Measurements from ENCODE around the gene NONO. TPM values are rescaled to one million over a fixed set of nuclear protein-coding genes. Genes with fewer than 3 reads are reported as not detected.
"Not testable (repeated sequence)": the region's sequence is repeated elsewhere in the genome, so short reads cannot be mapped to it uniquely, and the experiment has no call there.

Gene NONO
- total and polyA plus RNA-seq, 3 donors from 2014 or later = 174 to 262 (median 203) TPM

DNA sequence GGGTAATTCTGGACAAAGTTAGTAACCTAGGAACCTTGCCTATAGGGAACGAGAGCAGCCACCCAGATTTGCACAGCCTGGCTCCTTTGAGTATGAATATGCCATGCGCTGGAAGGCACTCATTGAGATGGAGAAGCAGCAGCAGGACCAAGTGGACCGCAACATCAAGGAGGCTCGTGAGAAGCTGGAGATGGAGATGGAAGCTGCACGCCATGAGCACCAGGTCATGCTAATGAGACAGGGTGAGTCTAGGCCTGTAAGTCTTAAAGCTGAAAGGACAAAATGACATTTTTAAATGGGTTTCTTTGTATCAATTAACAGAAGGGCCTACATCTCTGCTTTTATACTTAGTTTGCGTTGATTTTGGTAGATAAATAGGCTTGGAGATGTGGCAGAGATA lies 13.4 kb downstream of the NONO start:
- no peaks in the 10 kb centered on the region for H3K36me3 ChIP-seq (ENCODE audit: low read depth, missing control alignments)
- no peak overlapping the region for H3K4me3 ChIP-seq
- WGBS, 2 donors = 96 to 98% methylated on average over 6 of the region's 6 CpGs
- peaks cover 5% of the 10 kb centered on the region for H3K4me1 ChIP-seq
- no peak for DNase-seq
- H3K27ac ChIP-seq = no peak overlapping the region
- H3K9me3 ChIP-seq = no peaks in the 10 kb centered on the region
- no peak for TF ChIP-seq POLR2A (IDR thresholded peaks at IDR 0.05)
- TF ChIP-seq, protein P1, sequence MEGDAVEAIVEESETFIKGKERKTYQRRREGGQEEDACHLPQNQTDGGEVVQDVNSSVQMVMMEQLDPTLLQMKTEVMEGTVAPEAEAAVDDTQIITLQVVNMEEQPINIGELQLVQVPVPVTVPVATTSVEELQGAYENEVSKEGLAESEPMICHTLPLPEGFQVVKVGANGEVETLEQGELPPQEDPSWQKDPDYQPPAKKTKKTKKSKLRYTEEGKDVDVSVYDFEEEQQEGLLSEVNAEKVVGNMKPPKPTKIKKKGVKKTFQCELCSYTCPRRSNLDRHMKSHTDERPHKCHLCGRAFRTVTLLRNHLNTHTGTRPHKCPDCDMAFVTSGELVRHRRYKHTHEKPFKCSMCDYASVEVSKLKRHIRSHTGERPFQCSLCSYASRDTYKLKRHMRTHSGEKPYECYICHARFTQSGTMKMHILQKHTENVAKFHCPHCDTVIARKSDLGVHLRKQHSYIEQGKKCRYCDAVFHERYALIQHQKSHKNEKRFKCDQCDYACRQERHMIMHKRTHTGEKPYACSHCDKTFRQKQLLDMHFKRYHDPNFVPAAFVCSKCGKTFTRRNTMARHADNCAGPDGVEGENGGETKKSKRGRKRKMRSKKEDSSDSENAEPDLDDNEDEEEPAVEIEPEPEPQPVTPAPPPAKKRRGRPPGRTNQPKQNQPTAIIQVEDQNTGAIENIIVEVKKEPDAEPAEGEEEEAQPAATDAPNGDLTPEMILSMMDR (IDR thresholded peaks at IDR 0.05) = no peak
- H3K27me3 ChIP-seq = no peaks in the 10 kb centered on the region
- intact Hi-C loops (cut with DNase I; ENCODE audit: low total_unique reads) = no loop called here

DNA sequence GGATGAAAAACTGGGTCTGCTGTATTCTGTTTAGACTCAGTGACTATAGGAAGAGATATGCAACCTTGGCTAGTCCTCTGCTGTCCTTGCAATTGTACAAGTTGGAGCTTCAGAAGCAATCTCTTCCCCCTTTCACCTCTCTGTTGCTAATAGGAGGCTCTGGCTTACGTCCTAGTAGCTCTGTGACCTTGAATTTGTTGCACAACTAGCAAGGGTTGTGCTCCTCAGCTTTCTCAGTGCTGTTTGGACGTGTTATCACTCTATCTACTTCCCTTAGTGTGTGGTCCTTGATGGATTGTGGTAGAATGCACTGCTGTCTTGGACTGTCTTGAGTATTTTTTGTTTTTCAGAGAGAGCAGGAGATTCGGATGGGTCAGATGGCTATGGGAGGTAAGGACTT lies 14.7 kb downstream of the NONO start:
- Histone ChIP-seq H3K9me3 (no peaks in the 10 kb centered on the region), H3K36me3 (ENCODE audit: low read depth, missing control alignments) (no peaks in the 10 kb centered on the region), H3K27ac (no peak overlapping the region), H3K4me1 (peaks cover 5% of the 10 kb centered on the region), H3K27me3 (no peaks in the 10 kb centered on the region), H3K4me3 (no peak overlapping the region)
- 28 to 48% methylated on average over 3 of the region's 3 CpGs for WGBS, 2 donors
- intact Hi-C loops (cut with DNase I; ENCODE audit: low total_unique reads) = no loop called here
- TF ChIP-seq POLR2A (IDR thresholded peaks at IDR 0.05) = no peak
- TF ChIP-seq, protein P1 (IDR thresholded peaks at IDR 0.05) = no peak
- DNase-seq = peak; percentile 64

DNA sequence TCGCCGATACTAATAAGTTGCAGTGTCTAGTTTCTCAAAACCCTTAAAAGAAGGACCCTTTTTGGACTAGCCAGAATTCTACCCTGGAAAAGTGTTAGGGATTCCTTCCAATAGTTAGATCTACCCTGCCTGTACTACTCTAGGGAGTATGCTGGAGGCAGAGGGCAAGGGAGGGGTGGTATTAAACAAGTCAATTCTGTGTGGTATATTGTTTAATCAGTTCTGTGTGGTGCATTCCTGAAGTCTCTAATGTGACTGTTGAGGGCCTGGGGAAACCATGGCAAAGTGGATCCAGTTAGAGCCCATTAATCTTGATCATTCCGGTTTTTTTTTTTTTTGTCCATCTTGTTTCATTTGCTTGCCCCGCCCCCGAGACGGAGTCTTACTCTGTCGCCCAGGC lies 16.6 kb downstream of the NONO start:
- 85 to 86% methylated on average over 6 to 7 of the region's 7 CpGs for WGBS, 2 donors
- not testable (repeated sequence) for H3K9me3 ChIP-seq

DNA sequence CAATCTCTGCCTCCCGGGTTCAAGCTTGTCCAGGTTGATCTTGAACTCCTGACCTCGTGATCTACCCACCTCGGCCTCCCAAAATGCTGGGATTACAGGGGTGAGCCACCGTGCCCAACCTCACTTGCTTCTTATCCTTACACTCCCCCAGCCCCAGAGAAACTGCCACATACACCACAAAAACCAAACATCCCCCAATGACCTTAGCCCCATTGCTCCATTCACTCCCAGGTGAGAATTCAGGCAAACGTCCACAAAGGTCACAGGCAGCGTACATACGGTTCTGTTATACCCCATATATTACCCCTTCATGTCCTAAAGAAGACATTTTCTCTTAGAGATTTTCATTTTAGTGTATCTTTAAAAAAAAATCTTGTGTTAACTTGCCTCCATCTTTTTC lies 17.1 kb downstream of the NONO start:
- DNase-seq; H3K4me1 ChIP-seq; H3K36me3 ChIP-seq (ENCODE audit: low read depth, missing control alignments); H3K27me3 ChIP-seq; H3K27ac ChIP-seq; H3K9me3 ChIP-seq; intact Hi-C loops (cut with DNase I; ENCODE audit: low total_unique reads); H3K4me3 ChIP-seq: not testable (repeated sequence)
- 77 to 82% methylated on average over 5 to 7 of the region's 7 CpGs for WGBS, 2 donors

More for the DNA sequence above, 16.6 kb downstream of the NONO start:
- H3K36me3 ChIP-seq (ENCODE audit: low read depth, missing control alignments); H3K4me3 ChIP-seq; H3K4me1 ChIP-seq; intact Hi-C loops (cut with DNase I; ENCODE audit: low total_unique reads); DNase-seq; H3K27ac ChIP-seq; H3K27me3 ChIP-seq: not testable (repeated sequence)

DNA sequence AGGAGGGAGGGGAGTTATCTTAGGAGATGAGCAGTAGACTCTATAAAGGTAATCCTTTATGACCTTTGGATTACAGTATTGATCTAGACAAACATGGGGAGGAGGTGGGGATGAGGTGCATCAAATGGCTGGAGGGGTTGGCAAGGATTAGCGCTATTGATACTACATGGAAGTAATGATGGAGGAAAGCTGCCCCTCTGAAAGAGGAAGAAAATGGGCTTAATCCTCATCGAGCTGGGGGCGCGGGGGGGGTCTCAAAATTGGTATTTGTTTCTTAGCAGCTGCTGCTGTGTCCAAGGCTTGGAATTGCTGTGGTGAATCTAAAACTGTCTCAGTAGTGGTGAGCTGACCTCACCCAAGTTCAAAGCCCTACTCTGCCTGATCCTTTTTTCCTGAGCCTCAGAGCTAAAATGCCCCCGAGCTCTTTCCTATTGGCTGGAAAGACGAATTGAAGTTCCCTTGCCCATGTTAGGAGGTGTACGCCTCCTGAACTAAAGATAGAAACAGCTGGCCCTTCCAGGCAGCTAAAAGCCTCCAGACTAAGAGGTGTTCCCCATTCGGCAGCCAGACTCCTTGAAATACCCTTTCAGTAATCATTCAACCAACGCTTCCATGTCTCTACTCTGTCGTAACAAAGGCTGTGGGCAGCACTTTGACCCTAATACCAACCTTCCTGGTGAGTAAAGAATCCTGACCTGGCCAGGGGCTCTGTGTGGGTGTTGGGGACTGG lies 17.9 kb downstream of the NONO start, which contains the start of gene ITGB1BP2:
ITGB1BP2 (plus strand) TSS at position 556 of the 730 bp plus-strand sequence; CDS start at position 613, 57 bp downstream.
- WGBS, 2 donors = 57 to 74% methylated on average over 9 to 10 of the region's 10 CpGs
- TF ChIP-seq POLR2A (IDR thresholded peaks at IDR 0.05) = no peak
- TF ChIP-seq, protein P1 (IDR thresholded peaks at IDR 0.05) = no peak
- peak within 1 kb of the TSS; percentile 7 to 10 for H3K4me3 ChIP-seq

More for the DNA sequence above, 17.9 kb downstream of the NONO start, which contains the start of gene ITGB1BP2:
- peak within 1 kb of the TSS in 1 of 2 donors; percentile 75 for H3K27ac ChIP-seq
- intact Hi-C loops (cut with DNase I; ENCODE audit: low total_unique reads) = no loop called here
- peak; percentile 39 for DNase-seq
- peaks cover 5% of the 10 kb centered on the region for H3K4me1 ChIP-seq
- no peaks in the 10 kb centered on the region for H3K27me3 ChIP-seq
- H3K36me3 ChIP-seq (ENCODE audit: low read depth, missing control alignments) = no peaks in the 10 kb centered on the region
- no peaks in the 10 kb centered on the region for H3K9me3 ChIP-seq

Data from testis (tissue), 3 donors.